GM19438 (cell line): Measurements from ENCODE around the gene JMJD8.

Experiments
- ATAC-seq: cut with Tn5 transposase; IDR thresholded peaks from one replicate; pipeline ENCODE4 v1.9.1; 2021; ENCODE audit warnings: low read depth; ENCODE audit not compliant: unreplicated experiment

JMJD8 gene, protein sequence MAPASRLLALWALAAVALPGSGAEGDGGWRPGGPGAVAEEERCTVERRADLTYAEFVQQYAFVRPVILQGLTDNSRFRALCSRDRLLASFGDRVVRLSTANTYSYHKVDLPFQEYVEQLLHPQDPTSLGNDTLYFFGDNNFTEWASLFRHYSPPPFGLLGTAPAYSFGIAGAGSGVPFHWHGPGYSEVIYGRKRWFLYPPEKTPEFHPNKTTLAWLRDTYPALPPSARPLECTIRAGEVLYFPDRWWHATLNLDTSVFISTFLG

DNA sequence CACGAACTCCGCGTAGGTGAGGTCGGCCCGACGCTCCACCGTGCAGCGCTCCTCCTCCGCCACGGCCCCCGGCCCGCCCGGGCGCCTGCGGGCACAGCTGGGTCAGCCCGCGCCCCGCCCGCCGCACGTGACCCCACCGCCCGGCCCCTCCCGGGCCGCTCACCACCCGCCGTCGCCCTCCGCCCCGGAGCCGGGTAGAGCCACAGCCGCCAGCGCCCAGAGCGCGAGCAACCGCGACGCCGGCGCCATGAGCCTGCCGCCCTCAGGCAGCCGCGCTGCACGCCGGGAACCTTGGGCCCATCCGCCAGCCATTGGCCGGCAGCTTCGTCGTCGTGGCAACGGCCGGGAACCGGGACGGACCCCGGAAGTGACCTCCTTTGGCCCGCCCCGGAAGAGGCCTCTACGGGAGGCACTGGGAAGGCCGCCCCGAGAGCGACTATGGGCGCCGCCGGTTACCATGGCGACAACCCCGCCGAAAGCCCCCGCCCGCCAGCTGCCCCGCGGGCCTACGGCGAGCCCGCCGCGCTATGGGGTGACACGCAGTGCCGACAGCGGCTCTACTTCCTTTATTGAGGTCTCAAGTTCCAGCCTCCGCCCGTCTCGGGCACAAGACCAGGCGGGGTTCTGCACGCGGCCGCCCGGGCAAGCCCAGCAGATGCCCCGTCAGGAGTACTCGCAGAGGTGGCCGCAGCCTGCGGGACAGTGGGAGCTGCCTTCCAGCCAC lies at the start of gene JMJD8:
Gene JMJD8, minus strand, starts transcription at position 264 of the 724 bp plus-strand sequence. Its CDS starts 15 bp downstream, at position 249.
- ATAC-seq: peak; percentile 60

DNA sequence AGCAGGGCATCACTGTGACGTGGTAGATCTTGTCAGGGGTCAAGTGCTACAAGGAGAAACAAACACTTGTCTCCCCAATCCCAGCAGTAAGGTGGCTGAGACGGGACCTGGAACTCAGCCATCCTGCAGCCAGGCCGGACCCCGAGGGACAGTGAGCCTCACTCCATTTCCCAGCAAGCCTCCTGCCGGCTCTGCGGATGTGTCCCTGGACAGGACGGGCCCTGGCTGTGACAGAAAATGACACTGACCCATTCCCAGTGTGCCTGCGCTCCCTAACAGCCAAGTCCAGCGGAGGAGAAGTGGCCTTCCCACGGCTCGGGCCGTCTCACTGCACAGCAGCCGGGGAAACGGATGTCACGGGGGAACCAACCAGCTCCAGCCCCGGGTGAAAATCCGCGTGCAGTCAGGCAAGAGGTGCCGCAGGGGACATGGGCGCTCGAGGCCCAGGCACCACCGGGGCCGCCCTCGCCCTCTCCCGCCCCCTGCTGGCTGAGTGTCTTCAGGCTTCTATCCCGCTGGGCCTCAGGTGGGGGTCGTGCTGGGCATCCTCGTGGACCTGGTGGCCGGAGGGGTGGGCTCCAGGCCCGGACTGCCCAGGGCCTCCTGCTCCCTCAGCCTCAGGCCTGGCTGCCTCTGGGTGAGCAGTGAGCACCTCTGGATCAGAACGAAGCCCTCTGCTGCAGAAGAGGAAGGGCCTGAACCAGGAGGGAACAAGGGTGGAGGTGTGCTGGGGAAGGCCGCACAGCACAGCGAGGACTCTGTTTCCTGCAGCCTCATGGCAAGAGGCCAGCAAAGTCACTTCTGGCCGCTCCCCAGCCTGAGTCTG lies 49.5 kb upstream of the JMJD8 start:
- no peak for ATAC-seq

DNA sequence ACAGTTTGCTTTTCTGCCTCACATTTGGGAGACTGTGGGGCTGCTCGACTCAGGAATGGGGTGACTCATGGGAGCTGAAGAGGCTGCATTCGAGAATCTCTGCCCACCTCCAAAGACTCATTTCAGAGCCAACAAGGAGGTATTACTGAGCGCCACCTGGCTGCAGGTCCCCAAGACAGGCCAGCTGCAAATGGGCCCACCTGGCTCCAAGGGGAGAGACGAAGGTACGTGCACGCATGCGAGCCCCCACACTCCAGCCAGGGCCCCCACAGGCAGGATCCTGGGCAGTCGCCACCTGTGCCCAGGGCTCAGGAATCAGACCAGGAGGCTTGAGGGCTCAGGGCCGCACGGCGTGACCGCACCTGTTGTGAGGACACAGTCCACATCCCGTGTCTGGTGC lies 48.8 kb upstream of the JMJD8 start:
- ATAC-seq: no peak

DNA sequence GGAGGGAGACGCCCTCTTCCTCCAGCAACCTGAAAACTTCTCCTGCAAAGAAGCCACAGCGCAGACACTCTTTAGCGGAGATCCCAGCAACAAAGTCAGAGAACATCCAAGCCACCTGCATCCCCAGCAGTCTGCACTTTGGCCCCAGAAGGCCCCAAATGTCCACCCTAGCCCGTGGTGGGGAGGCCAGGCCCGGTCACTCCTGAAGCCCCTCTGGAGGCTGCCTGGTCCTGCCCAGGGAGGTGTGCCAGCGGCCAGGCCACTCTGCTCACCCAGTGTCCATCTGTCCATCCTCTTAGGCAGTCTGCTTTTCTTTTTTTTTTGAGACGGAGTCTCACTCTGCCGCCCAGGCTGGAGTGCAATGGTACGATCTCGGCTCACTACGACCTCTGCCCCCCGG lies 48.2 kb upstream of the JMJD8 start:
- no peak for ATAC-seq

DNA sequence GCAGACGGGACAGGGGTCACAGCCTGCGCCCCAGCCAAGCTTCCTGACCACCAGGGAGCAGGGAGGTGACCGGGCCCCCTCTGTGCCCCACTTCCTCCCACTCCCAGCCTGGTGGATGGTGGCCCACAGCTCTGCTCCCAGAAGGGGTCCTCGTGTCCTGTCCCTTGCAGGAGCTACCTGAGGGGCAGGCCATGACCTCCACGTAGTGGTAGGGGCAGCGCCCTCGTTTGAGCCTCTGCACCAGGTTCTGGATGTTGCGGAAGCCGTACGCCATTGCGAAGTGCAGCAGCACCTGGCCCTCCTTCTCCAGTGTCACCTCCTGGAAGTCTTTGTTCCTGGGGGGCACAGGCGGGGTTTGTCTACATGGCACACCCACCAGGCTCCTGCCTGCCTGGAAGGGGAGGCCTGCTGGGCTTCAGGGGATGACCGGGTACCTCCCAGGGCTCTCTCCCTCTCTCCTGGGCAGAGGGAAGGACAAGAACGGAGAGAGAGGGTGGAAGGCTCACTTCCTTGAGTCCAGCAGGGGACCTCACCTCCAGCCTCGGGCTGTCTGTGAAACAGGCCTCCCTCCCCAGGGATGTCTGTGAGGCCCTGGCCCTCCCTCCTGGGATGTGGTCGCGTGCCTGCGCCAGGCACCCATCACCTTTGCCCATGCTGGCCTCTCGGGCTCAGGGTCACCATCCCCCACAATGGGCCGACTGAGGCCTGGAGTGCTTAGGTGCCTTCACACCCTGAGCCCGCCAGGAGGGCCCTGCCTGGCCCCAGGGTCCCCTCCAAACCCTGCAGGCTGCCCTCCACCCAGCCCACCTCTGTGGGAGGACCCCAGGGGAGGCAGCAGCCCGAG lies 46.8 kb upstream of the JMJD8 start:
- no peak for ATAC-seq

DNA sequence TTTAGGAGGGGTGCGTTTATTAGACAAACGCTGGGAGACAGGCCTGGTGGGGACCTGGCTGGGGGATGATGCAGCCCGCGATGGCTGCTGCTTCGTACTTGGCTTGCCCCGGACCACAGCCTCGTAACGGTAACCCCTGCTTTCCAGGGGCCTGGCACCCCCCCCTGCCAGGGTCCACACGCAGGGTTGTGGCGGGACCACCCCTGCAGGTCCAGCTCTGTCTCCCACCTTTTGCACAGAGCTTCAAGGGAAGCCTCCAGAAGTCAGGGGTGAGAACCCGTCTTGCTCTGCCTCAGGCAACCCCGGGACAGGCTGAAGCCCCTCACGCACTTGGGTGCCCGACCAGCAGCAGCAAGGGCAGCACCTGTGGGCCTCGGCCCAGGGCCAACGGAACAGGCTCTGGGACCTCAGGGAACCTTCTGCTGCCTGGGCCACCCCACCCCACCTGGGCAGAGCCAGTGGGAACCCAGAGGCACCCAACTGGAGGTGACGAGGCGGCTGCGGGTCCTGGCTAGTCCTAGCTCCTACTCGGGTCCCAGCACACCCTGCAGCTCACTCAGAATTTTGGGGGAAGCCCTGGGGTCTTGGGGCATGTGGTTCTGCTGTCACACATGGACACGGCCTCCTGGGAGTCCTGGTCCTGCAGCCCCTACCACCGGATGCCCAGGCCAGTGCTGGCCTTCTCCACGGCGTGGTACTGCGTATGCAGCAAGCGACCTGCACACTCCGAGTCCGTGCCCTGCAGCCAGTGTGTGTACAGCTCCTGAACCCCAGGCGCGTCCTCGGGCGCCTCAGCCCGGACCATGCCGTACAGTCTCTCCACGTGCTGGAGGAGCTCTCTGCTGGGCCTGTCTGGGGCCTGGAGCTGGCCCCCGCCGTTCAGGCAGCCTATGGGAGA lies 45.9 kb upstream of the JMJD8 start:
- no peak for ATAC-seq

DNA sequence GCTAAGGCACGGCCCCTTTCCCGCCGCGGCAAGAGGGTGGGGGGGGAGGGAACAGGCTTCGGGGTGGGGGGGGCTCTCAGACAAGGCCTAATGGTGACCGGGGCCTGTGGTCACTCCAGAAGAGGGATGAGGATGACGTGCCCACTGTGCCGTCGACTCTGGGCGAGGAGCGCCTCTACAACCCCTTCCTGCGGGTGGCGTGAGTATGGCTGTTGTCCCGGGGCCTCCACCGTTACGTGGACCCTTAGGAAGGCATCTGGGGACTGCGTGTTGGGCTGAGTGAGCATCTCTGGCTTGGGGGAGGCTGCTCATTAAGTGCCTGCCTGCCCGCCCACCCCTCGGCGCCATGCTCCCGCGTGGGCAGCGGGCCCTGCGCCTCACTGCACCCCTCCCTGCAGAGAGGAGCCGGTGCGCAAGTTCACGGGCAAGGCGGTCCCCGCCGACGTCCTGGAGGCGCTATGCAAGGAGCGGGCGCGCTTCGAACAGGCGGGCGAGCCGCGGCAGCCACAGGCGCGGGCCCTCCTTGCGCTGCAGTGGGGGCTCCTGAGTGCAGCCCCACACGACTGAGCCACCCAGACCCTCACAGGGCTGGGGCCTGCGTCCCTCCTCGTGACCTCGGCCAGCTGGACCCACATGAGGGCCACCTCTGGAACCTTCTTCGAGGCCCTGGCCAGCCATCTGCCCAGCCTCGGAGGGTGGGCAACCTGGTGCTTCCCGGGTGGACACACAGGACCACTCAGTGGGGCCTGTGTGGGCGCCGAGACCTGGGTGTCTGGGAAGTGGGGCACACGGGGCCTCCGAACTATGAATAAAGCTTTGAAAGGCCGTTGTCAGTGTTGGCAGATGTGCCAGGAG lies 45.0 kb upstream of the JMJD8 start:
- ATAC-seq: no peak

DNA sequence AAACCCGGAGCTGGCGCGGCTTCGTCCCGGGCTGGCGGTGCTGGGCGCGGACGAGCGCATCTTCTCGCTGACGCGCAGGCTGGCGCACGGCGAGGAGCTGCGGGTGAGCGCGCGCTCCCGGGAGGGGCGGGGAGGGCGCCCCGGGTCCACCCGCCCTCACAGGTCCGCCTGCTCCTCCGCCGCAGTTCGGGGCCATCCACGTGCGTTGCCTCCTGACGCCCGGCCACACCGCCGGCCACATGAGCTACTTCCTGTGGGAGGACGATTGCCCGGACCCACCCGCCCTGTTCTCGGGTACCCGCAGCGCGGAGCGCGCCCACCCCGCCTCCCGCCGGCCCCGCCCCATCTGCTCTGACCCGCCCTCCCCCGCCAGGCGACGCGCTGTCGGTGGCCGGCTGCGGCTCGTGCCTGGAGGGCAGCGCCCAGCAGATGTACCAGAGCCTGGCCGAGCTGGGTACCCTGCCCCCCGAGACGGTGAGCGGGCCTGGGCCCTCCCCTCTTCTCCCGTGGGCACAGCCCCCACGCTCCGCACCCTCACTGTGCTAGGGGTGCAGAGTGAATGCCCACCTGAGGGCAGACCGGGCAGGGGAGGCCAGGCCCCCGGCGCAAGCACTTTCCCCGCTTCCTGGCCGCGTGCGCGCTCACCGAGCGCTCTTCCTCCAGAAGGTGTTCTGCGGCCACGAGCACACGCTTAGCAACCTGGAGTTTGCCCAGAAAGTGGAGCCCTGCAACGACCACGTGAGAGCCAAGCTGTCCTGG lies 44.2 kb upstream of the JMJD8 start:
- no peak for ATAC-seq

DNA sequence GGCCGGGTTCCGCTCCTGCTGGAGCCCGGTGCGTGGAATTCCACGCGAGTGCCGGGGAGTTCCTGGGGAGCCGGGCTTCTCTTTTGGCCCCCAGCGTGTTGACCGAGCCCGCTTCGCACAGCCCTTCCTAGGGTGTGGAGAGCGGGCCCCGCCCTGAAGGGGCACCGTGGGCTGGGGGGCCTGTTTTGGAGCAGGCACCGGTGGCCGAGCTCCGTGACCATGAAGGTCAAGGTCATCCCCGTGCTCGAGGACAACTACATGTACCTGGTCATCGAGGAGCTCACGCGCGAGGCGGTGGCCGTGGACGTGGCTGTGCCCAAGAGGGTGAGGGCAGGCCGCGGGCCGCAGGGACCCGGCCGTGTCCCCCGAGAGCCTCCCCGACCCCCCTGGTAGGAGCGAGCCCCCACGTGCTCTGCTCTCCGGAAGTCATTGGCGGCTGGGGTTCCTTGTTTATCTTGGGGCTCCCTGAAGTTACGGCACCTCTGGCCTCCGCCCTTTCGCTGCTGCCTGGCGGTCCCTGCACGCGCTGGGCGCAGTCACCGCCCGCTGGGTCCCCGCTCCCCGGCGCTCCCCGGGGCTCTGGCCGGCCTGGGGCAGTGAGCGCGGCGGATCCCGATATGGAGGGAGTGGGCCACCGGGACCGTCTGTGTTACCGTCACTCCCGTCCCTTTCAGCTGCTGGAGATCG lies 43.3 kb upstream of the JMJD8 start:
- ATAC-seq: no peak

DNA sequence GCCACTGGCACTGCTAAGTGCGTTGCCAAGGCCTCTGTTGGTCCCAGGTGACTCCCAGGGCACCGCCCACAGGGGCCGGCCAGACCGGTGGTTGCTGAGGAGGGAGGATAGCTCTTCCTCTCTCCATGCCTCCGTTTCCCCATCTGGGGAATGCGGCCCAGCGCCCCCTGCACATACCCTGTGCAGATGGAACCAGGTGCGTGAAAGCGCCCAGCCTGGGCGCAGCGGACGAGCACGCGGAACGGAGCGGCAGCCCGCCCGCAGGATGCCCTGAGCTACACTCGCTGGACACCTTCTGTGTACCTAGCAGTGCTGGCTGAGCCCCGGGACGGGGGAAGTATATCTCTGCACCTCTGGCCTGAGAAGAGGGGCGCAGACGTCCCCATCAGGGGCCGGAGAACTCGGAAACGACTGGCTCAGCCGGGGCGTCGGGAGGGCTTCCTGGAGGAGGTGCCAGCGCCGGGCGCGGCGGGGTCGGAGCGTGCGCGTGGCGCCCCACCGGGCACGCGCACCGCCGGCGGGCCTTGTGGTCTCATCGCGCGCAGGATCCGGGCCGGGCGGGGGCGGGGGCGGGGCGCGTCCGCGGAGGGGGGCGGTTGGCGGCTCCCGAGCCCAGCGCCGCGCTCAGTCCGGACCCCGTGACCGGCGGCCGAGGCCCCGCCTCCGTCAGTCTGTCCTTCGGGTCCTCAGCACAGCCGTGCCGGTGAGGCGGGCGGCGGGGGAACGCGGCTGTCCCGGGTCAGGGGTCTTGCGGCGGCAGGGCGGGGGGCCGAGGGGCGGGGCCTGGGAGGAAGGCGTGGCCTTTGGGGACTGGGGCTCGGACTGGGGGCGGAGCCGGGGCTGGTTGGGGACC lies 42.5 kb upstream of the JMJD8 start, which contains the start of the genes CCDC78 and HAGHL:
Gene CCDC78, minus strand, starts transcription at position 6 of the 853 bp plus-strand sequence. CDS start 76 bp downstream, outside the sequence.
Gene HAGHL, plus strand, starts transcription at position 669 of the 853 bp plus-strand sequence. CDS start 404 bp downstream, outside the sequence.
- no peak for ATAC-seq

DNA sequence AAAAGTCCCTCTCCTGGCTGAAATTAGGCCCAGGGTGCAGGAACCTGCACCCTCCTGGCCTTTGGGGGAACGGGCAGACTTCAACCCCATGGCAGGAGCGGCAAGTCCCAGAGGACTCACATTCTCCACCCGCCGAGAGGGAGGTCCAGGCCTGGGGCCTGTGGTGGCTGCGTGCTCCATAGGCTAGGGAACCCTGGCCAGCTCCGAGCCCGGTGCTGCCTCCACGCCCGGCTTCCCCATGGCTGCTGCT lies 42.0 kb upstream of the JMJD8 start:
- ATAC-seq: no peak

DNA sequence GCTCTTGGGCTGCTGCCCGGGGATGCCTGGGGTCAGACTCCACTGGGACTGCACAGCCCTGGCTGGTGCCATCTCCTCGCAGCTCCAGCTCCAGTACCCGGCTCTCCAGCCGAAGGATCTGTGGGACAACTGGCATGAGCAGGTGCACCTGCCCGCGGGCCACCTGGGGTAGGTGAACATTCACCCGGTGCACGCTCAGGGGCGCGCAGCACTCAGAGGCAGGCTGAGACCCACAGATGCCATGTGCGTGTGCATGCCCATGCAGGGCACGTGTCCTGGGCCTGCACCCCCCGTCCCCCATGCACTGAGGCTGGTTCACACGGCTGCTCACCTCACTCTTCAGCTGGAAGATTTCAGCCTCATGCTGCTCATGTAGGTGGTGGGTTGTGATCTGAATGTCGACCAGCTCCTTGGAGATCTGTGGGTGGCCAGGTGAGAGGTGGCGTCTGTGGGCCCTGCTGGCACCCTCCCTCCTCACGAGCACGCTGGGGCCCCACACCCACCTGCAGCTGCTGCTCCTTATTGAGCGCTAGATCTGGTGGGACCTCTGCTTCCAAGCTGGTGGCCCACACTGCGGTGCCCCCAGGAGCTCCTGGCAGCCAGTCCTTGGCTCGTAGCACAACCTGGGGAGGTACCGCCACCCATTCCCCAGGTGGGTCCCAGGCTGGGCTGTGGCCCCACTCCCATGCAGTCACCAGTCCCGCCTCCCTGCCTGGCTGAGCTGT lies 41.5 kb upstream of the JMJD8 start:
- ATAC-seq: no peak

DNA sequence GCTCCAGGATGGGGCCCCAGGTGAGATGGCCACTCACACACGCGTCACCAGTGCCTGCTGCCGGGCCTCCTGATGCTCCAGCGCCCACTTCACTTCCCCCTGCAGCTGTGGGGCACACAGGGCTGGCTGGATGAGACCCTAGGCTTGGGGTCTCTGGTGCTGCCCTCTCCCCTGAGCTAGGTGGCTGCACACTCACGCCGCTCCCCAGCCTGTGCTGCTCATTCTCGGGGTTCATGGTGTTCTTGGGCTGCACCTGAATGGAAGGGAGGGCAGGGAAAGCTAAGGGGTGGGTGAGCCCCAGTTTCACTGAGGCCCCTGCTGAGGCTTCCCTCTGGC lies 40.9 kb upstream of the JMJD8 start:
- ATAC-seq: no peak

DNA sequence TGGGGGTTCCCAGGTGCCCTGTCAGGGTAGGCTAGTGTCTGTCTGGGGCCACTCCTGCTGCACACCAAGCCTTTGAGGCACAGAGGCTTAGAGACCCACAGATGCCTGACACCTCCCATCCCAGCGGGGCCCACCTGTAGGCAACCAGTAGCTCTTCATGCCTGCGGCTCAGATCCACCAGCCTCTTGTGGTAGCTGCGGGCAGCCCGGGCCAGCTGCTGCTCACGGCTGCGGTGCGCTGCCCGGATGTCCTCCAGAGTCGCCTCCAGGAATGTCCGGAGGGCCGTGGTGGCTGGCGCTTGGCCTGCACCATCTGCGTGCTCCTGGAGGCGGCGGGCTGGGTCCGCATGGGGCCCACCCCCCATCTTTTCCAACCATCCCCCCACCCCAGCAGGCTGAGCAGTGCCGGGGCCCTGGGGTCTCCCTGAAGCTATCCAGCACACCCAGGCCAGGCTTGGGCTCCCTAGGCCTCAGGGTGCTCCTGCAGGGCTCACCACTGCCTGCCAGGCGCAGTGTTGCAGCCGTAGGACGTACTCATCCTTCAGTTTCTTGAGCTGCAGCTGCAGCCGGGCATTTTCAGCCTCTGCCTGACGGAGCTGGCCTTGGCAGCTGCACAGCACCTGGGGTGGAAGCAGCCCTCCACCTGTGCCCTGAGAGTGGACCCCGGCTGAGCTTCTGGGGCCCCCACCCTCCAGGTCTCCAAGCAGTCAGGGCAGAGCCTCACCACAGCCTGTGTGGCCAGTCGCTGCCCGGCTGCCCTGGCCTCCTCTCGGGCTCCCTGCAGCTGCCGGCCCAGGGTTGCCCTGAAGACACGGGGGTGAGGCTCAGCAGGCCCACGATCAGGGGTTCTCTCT lies 40.3 kb upstream of the JMJD8 start:
- no peak for ATAC-seq

DNA sequence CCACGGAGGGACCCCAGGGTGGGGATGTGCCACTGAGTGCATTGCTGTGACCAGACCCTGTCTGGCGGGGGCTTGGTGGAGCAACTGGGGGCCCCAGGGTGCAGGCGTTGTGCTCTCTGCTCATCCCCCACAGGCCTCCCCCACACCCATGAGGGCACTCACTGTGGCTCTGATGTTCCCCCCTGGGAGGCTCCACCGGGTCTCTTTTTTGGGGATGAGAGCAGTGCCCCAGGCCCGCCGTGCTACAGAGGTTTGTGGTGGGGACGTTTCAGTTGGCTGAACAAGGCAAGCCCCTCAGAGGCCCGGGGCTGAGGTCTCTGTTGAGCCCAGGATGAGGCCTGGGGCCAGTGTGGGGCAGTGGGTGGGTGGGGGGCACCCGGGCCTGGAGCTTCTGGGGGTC lies 39.6 kb upstream of the JMJD8 start:
- ATAC-seq: no peak
